NCI-H187 treated with DMSO at 0.1 percent for 48 hours (cell line): ENCODE measurements around the gene MLST8.
"Not testable (repeated sequence)": the region's sequence is repeated elsewhere in the genome, so short reads cannot be mapped to it uniquely, and the experiment has no call there.

Experiments used
- DNase-seq: peaks from one replicate; lab custom pipeline; 2025; lab: John Stamatoyannopoulos, UW

The MLST8 gene

GRCh38 chr16:2190659-2191445, 14.4 kb upstream of the MLST8 start:
- DNase-seq, result no peak

GRCh38 chr16:2191446-2191706, 13.9 kb upstream of the MLST8 start:
- no peak for DNase-seq

- DNase-seq, result no peak
Measured at GRCh38 chr16:2194166-2194834, 11.0 kb upstream of the MLST8 start.

GRCh38 chr16:2194852-2195321, 10.4 kb upstream of the MLST8 start:
- peak; percentile 67 for DNase-seq

- no peak for DNase-seq
Measured at GRCh38 chr16:2195322-2196161, 9.7 kb upstream of the MLST8 start.

GRCh38 chr16:2196162-2196980, 8.9 kb upstream of the MLST8 start, which contains the start of gene CASKIN1:
TSS of gene CASKIN1 (minus strand) at chr16:2196605. CDS start at chr16:2196432, 173 bp downstream.
- no peak for DNase-seq

GRCh38 chr16:2196981-2197511, 8.2 kb upstream of the MLST8 start:
- no peak for DNase-seq

- no peak for DNase-seq
Measured at GRCh38 chr16:2197765-2198164, 7.5 kb upstream of the MLST8 start.

- no peak for DNase-seq
Measured at GRCh38 chr16:2198283-2198682, 7.0 kb upstream of the MLST8 start.

- DNase-seq, result no peak
Measured at GRCh38 chr16:2199095-2199494, 6.2 kb upstream of the MLST8 start.

GRCh38 chr16:2199621-2200139, 5.6 kb upstream of the MLST8 start:
- DNase-seq, result no peak

GRCh38 chr16:2200313-2200712, 4.9 kb upstream of the MLST8 start:
- no peak for DNase-seq

- not testable (repeated sequence) for DNase-seq
Measured at GRCh38 chr16:2203119-2203688, 2.0 kb upstream of the MLST8 start.

GRCh38 chr16:2204416-2205103, 694 bp upstream of the MLST8 start:
- DNase-seq, result no peak

- DNase-seq, result no peak
Measured at GRCh38 chr16:2205967-2206313, 686 bp downstream of the MLST8 start.

GRCh38 chr16:2206420-2206779, 1.1 kb downstream of the MLST8 start:
- DNase-seq, result no peak

- DNase-seq, result no peak
Measured at GRCh38 chr16:2206780-2207433, 1.7 kb downstream of the MLST8 start.

- DNase-seq, result no peak
Measured at GRCh38 chr16:2207872-2208271, 2.6 kb downstream of the MLST8 start.

GRCh38 chr16:2208308-2208707, 3.1 kb downstream of the MLST8 start:
- no peak for DNase-seq

- no peak for DNase-seq
Measured at GRCh38 chr16:2208772-2209171, 3.5 kb downstream of the MLST8 start.
